Stimulated activated CD8-positive, alpha-beta memory T cell treated with anti-CD3 and anti-CD28 coated beads, Interleukin-12 subunit alpha, Interleukin-12 subunit beta, amount 100 ng/mL, for 4 hours (primary cell): Measurements from ENCODE around the gene RTF2.
"Not testable (repeated sequence)": the region's sequence is repeated elsewhere in the genome, so short reads cannot be mapped to it uniquely, and the experiment has no call there.

Experiments
- DNase-seq: peaks from one replicate; pipeline ENCODE4 v3.0.0-alpha.2; 2020; ENCODE audit warnings: low read depth

Gene RTF2

DNA sequence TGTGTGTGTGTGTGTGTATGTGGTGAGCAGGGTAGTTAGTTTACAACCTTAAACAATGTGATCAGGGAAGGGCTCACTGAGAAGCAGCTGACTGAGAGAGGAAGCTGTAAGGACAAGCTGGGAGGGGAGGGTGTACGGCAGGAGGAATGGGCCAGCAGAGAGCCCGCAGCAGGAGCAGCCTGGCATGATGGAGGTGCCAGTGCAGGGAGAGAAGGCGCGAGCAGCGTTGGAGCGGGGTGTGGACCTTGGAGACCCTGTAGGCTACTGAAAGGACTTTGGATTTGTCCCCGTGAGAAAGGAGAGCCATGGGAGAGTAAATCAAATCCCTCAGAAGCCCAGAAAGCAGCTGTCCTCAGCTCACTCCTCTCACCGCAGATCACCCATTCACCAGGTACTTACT is 83.1 kb downstream of the RTF2 start:
- DNase-seq: no peak

GRCh38 chr20:56552911-56553629 is 84.6 kb downstream of the RTF2 start:
- no peak for DNase-seq

DNA sequence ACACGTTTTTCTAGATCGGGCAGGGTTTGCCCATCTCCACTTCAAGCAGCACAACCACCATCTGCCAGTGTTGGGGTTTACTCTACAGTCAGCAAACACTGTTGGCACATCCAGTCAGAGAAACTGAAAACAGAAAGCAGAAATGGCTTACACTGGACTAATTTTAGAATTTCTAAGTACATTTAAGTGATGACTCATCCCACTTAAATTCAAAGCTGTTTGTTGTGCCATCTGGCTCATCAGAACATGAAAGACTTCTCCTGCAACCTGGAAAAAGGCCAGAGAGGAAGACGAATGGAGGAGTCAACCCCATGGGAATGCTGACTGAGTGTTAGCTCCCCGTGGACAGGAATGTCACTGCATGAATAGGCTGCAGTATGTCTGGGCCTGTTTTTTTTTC is 86.4 kb downstream of the RTF2 start:
- no peak for DNase-seq

DNA sequence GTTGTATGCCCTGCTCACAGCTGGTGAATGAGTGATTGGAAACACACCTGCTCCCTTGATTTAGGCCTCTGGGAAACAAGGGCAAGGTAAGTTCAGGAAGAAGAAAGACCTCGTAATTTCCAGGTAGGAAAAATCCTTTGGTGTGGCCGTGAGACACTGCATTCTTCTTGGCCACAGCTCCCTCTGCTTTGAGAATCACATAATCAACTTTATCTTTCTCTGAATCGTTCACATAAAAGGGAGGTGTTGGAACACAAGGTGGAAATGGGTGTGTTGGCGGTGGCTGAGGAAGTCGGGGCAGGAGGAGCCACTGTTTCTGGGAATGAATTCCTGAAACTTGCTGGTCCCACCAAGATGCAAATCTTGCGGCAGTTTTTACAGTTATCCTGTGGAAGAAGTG is 90.5 kb downstream of the RTF2 start:
- no peak for DNase-seq

GRCh38 chr20:56564526-56564925 is 96.1 kb downstream of the RTF2 start:
- DNase-seq: not testable (repeated sequence)

- no peak for DNase-seq
These were observed 97.1 kb downstream of the RTF2 start for GRCh38 chr20:56565511-56565910.

- DNase-seq: no peak
These were observed 98.2 kb downstream of the RTF2 start for GRCh38 chr20:56566621-56567020.
